Osteocyte (in vitro differentiated cells): ENCODE data around the gene CRYBA1. TPM values are rescaled to one million over a fixed set of nuclear protein-coding genes. Genes with fewer than 3 reads are reported as not detected.
A peak's percentile ranks its signal among the peaks of the same experiment; 100 is the strongest.
"Not testable (repeated sequence)": the region's sequence is repeated elsewhere in the genome, so short reads cannot be mapped to it uniquely, and the experiment has no call there.

Experiments
- DNase-seq: peaks from one replicate; pipeline ENCODE4 v3.0.0; 2021; ENCODE audit warnings: mixed read lengths; ENCODE audit not compliant: unreplicated experiment; ENCODE audit errors: extremely low spot score
- H3K27ac Mint-ChIP-seq: one replicate; pipeline ENCODE4 v1.8.0; 2021; ENCODE audit warnings: mild to moderate bottlenecking, mixed read lengths; ENCODE audit not compliant: unreplicated experiment
- H3K27me3 Mint-ChIP-seq: one replicate; pipeline ENCODE4 v1.8.0; 2021; ENCODE audit warnings: mixed read lengths; ENCODE audit not compliant: unreplicated experiment
- H3K36me3 Mint-ChIP-seq: one replicate; pipeline ENCODE4 v1.8.0; 2021; ENCODE audit warnings: mixed read lengths; ENCODE audit not compliant: unreplicated experiment
- H3K4me1 Mint-ChIP-seq: one replicate; pipeline ENCODE4 v1.8.0; 2021; ENCODE audit warnings: mixed read lengths; ENCODE audit not compliant: unreplicated experiment
- H3K4me3 Mint-ChIP-seq: one replicate; pipeline ENCODE4 v1.8.0; 2021; ENCODE audit warnings: mild to moderate bottlenecking, moderate library complexity, mixed read lengths; ENCODE audit not compliant: unreplicated experiment
- H3K9me3 Mint-ChIP-seq: one replicate; pipeline ENCODE4 v1.8.0; 2021; ENCODE audit warnings: mixed read lengths; ENCODE audit not compliant: unreplicated experiment
- CTCF ChIP-seq: fragments of 200-600 bp; sonication (generic); IDR thresholded peaks from 2 replicates; pipeline ENCODE4 v1.5.0; 2021; ENCODE audit warnings: antibody characterized with exemption, mild to moderate bottlenecking, moderate library complexity
- total RNA-seq: library from RNA; stranded (reverse); gene quantifications from 2 replicates; pipeline ENCODE4 v1.2.1, GENCODE V29; 2021

CRYBA1 gene
- total RNA-seq, 1 donor from 2014 or later = not detected

DNA sequence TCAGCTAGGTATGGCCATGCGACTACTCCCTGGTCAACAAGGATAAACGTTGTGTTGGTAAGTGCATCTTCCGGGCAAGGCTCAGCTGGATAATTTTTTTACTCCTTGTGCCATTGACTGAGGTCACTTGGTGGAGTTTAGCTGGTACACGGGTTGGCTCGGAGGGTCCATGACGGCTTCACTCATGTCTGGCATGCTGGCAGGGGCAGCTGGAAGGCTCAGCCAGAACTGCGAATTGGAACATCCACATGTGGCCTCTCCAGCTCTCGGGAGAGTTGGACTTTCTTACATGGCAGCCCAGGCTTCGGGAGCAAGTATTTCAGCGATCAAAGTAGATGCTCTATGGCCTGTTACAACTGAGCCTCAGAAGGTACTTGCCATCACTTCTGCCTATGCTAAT lies 31.5 kb upstream of the CRYBA1 start:
- peaks cover 9% of the 10 kb centered on the region for H3K27me3 Mint-ChIP-seq
- no peak for TF ChIP-seq CTCF
- H3K9me3 Mint-ChIP-seq = no peaks in the 10 kb centered on the region
- H3K27ac Mint-ChIP-seq = no peak overlapping the region
- DNase-seq = no peak
- peaks cover 8% of the 10 kb centered on the region for H3K4me1 Mint-ChIP-seq
- no peaks in the 10 kb centered on the region for H3K36me3 Mint-ChIP-seq
- no peak overlapping the region for H3K4me3 Mint-ChIP-seq

- Mint-ChIP-seq H3K4me1 (peaks cover 8% of the 10 kb centered on the region), H3K27me3 (peaks cover 9% of the 10 kb centered on the region), H3K27ac (no peak overlapping the region), H3K36me3 (no peaks in the 10 kb centered on the region), H3K9me3 (no peaks in the 10 kb centered on the region), H3K4me3 (no peak overlapping the region)
- TF ChIP-seq CTCF = no peak
- no peak for DNase-seq
Measured at GRCh38 chr17:29215717-29216116, 30.9 kb upstream of the CRYBA1 start.

GRCh38 chr17:29216181-29216580 lies 30.5 kb upstream of the CRYBA1 start:
- H3K4me3 Mint-ChIP-seq = no peak overlapping the region
- TF ChIP-seq CTCF = no peak
- peaks cover 9% of the 10 kb centered on the region for H3K27me3 Mint-ChIP-seq
- DNase-seq = no peak
- peaks cover 8% of the 10 kb centered on the region for H3K4me1 Mint-ChIP-seq
- no peaks in the 10 kb centered on the region for H3K9me3 Mint-ChIP-seq
- H3K36me3 Mint-ChIP-seq = no peaks in the 10 kb centered on the region
- no peak overlapping the region for H3K27ac Mint-ChIP-seq

DNA sequence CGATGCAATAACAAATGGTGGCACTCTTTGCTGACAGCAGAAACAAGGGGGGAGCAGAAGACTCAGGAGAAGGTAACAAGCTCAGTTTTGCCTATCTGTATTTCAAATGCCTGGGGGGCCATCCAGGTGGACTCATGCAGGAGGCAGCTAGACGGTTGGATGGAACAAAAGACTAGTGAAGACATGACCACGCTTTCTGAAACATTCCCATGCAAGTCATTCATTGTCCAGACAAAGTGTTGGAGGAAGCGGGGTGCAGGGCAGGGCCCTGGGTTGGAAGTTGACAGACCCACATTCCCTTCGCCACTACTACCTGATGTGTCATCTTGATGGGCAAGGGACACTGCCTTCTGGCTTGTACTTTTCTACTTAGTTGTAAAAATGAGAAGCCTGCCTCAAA lies 29.8 kb upstream of the CRYBA1 start:
- TF ChIP-seq CTCF = no peak
- DNase-seq = no peak
- Mint-ChIP-seq H3K27ac (no peak overlapping the region), H3K9me3 (no peaks in the 10 kb centered on the region), H3K4me3 (no peak overlapping the region), H3K4me1 (peaks cover 8% of the 10 kb centered on the region), H3K36me3 (no peaks in the 10 kb centered on the region), H3K27me3 (peaks cover 9% of the 10 kb centered on the region)

DNA sequence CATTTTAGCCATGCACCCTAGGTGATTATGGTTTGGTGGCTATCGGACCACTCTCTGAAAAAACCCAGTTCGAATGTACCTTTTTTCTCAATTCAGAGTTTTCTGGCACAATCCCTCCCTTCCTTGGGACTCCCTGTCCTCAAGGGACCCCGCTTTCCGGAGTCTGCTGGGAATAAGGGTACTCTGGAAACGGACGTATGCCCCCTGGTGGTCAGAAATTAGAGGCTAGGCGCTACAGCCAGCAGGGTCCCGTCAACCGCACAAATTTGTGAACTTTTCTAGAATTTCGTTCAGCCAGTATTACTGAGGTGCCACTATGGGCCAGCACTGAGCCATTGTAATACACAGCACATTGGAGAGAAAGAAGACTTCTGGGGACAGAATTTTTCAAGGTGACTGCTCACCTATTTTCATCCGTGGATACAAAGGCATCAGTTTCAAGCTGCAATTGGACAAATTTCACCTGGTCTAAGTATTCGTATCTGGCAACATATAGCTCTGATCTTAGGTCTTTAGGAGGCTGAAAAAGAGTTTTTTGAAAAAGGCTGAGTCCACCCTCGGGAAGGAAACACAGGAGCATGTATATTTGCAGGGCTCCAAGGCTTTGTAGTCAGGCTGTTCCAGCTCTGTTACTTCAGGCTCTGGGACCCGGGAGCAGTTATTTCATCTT lies 27.1 kb upstream of the CRYBA1 start:
- H3K9me3 Mint-ChIP-seq = no peaks in the 10 kb centered on the region
- no peaks in the 10 kb centered on the region for H3K36me3 Mint-ChIP-seq
- no peak overlapping the region for H3K27ac Mint-ChIP-seq
- H3K4me3 Mint-ChIP-seq = no peak overlapping the region
- TF ChIP-seq CTCF = peak; percentile 97
- peaks cover 8% of the 10 kb centered on the region for H3K4me1 Mint-ChIP-seq
- peaks cover 9% of the 10 kb centered on the region for H3K27me3 Mint-ChIP-seq
- peak; percentile 91 for DNase-seq

GRCh38 chr17:29221338-29221737 lies 25.3 kb upstream of the CRYBA1 start:
- H3K9me3 Mint-ChIP-seq, H3K36me3 Mint-ChIP-seq, H3K27ac Mint-ChIP-seq, H3K27me3 Mint-ChIP-seq, H3K4me1 Mint-ChIP-seq, DNase-seq, H3K4me3 Mint-ChIP-seq: not testable (repeated sequence)
